Body of pancreas (tissue), 4 donors: ENCODE data around the gene SEM1.

Experiments used
- CTCF ChIP-seq, 7 experiments: fragments of 450-650 bp in 4 of 7; fragments of 200-600 bp in 3 of 7; sonication (generic) in 3 of 7; IDR thresholded peaks; one replicate each; pipeline ENCODE4 v1.5.1; 2016 to 2019; ENCODE audit warnings: antibody characterized with exemption in 7 of 7
- POLR2A ChIP-seq, 3 donors: fragments of 450-650 bp; IDR thresholded peaks; one replicate each; pipeline ENCODE4 v1.6.1; 2016; ENCODE audit warnings: antibody characterized with exemption in 3 of 3, mild to moderate bottlenecking in 2 of 3

- TF ChIP-seq CTCF (IDR thresholded peaks at IDR 0.05) (no peak), POLR2A (IDR thresholded peaks at IDR 0.05) (no peak)
Measured at GRCh38 chr7:96658022-96658412, 51.6 kb downstream of the SEM1 start.
